ENCODE results near the gene BCL11A.

The BCL11A gene

DNA sequence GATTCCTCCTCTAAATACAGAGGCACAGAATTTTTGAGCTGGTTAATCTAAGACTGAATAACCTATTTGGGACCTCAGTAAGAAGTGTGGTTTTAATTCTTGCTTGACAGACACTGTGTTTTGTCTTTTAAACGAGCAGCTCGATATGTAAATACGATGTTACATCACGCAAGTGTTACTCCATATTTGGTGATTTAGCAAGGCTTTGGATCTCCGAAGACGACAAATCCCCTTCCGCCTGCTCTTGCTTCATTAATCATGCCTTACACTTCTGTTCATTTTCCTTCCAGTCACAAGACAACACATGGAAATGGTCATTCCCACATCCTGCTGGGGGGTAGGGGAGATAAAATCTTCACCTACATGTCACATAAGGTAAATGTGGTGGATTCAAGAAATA is 9.4 kb downstream of the BCL11A start:
- no peak for DNase-seq

DNA sequence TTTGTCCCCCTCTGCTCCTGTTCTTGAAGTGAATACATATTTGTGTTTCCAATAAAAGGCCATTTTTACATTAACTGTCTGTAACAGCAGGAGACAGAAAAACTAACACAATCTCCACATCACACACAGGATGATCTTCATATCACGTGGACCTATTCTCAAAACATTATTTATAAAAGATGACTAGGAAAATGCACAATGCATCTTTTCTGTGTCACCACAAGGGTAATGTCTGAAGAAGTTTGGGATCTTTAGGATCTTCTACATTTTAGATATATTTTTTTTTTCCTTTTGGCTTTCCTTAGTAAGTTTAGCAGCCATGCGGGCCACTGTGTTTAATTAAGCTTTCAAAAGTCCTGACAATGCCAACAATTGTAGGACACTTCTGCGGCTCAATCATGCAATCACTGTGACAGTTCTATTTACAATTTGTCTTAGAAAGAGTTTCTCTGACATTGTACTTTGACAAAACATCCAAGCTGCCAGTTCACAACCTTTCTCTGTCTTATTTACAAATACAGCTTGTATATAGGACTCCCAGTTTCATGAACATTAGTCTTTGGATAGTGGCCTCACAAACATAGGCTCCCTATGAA is 12.3 kb downstream of the BCL11A start:
- DNase-seq, result no peak

DNA sequence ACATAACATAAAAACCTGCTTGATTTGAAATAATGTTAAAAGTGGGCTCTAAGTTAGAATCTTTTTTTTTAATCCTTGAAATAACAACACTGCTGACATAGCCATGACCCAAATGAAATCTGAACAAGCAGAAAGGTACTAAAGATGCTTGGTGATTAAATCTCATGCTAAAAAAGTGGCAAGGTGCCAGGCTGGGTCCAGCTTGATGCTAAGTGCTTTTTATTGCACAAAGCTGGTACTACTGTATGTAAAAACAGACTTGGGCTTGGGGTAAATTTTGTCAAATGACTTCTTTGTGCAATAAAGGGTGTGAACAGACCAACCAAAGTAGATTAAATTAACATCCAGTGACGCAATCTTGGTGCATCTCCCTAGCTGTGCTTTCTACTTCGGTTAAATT is 13.4 kb downstream of the BCL11A start:
- DNase-seq, result no peak

DNA sequence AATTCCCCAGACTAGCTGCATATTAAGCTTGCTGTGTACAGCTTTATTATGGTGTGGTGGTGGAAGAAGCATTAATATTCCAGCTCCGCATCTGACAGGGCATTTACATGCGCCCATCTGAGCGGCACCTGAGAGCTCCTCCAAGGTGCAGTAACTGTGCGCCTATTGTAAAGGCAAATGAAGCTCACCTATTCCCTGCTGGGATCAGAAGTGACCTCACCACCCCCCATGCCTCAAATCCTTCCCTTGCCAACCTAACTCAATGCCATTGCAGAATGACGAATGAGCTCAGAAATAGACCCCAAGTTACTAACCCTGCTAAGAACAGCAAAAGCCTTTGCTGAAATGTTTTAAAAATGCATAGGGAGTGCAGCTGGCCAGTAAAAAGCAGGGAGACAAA is 14.3 kb downstream of the BCL11A start:
- DNase-seq, result no peak

DNA sequence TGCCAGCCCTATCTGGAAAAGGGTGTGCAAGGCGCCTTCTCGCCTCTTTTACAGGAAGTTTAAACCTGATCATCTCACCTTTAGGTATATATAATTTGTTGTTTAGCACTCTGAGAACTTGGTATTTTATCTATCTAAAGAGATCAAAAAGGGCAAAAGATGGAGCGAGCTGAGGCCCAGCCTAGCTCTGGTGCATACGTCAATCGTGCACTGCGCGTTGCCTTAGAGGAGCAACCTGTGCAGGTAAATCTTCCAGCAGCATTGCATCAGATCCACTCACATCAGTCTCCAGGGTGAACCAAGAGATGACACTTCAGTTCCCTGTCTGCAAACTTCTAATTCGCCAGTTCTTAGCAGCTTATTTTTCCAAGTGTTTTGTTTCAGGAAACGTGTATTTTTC is 15.4 kb downstream of the BCL11A start:
- no peak for DNase-seq

DNA sequence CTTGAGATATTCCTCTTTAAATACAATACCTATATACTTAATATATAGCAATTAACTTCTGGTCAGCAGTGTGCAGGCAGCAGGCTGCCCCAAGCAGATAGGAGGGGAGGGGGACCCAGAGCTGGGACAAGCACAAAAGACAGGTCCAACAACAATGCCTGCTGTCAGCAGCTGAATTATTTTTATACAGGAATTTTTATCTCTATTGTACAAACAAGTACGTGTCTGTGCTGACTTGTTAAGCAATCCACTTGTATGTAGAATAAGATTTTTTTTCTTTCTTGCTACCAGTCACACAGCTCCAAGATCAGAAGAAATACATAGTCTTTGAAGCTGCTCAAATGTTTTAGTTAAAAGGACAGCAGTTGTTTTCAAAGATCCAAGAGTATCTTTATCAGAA is 16.7 kb downstream of the BCL11A start:
- no peak for DNase-seq

DNA sequence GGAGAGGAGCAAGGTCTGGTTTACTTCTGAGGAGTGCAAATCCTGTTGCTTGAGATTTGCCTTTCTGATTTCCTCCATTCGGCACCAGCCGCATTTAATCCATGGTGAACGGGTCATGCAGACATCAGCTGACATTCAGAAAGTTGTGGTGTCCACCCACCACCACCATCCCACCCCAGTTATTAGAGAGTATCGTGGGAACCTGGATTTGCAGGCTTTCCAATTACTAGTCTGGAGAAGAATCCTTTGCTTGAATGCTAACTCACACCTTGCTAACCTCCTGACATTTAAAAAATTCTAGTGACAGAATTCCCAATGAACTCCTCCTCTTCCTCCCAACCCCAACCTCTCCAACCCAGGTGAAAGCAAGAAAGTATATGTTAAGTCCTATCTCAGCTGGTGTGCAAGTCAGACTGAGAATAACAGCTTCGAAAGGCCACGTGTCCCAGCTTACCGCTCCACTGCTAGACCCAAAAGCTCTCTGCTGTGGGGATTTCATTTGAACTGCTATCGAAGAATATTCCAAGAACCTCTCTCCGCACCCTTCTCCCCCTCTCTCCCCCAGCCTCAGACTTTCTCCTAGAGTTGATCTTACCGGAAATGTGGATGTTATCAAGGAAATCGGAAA is 17.7 kb downstream of the BCL11A start:
- DNase-seq, result no peak

DNA sequence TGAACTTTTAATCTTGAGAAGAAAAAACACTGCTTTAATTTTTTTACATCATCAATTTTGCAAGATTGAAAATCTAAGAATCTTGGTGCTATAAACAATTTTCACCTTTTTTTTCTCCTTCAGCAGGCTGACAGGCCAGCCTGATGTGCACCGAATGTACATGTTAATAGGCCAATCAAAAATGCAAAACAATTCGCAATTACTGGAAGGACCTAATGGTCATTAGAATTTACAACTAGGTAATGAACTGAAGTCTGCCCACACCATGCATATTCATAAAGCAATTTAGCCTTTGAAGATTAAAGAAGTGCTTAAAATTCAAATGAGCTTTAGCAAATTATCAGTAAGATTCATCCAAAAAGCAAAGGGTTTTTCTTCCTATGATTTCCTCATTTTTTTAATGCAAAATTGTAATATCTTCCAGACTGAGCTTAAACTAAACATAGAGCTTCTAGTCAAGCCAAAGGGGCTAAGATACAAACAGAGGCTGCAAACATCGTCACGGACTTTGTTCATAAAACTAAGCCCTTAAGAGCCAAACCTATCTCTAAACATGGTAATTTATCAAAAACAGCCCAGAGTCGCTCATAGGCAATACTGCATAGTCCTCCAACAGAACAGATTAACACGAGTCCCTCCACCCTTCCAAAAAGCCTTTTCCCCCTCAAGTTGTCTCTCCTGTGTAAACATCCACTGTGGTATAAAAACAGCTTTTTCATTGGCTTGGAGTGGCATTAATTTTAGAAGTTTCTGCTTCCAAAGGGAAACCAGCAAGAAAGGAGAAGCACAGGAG is 18.4 kb downstream of the BCL11A start:
- DNase-seq, result no peak

DNA sequence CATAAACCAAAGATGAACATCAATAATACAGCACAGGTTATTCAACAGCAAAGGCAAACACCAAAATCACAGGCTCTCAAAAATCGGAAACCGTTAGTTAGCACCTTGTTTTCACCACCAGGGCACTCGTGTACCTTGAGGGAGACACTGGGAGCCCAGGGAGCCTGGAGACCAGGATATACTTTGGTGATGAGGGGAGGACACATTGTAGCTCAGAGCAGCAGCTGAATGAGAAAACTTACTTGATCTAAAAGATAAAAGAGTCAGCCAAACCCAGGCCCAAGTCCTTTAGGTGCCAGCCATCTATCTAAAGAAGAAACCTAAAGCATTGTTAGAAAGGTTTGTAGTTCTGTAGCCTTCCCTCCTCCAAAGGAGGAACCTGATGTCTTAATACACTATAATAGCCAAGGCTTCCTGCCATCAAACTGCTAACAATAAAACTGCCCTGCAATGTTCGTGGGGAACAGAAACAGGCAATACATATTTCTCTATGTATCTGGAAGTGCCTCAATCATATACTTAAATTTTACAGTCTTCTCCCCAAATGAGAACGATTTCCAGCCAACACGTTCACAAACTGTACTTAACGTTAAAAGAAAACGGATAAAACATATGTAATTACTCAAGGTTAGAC is 19.3 kb downstream of the BCL11A start:
- no peak for DNase-seq

DNA sequence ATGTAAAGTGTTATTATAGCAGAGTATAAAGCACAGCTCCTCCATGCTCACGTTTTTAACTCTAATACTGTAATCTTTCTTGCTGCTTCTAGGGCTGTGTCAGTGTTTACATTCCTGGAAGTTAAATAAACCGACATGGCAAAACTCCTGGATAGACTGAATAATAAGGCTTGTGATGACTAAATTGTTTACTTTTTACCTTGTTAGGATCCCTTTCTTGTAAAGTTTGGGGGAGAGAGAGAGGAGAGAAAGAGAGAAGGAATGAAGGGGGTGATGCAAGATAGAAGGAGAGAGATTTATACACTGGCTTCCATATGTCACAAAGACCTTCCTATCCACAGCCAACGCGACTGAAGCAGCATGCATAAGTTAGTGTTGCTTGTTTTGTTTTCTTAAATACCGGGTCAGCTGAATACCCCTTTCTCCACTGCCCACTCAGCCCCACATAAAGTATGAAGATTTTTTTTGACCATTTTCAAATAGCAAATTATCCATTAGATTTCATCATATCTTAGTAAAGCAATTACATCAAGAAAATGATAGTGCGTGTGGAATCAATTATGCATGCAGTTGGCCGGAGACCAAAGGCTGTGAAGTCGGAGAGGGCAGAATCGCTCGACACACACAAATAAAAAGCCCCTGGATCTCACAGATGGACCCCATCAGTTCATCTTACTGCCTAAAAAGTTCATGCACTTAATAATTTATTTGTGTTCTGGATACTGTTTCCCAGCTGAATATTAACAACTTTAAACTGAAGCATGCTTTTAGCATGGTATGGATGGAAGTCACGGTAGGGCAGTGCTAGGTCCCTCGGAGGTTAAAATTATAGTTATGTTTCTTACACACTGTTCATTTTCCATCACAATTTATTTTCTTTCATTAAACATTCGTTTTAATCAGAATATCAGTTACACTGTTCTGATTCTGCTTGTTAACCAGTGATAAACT is 20.1 kb downstream of the BCL11A start:
- DNase-seq, result no peak

DNA sequence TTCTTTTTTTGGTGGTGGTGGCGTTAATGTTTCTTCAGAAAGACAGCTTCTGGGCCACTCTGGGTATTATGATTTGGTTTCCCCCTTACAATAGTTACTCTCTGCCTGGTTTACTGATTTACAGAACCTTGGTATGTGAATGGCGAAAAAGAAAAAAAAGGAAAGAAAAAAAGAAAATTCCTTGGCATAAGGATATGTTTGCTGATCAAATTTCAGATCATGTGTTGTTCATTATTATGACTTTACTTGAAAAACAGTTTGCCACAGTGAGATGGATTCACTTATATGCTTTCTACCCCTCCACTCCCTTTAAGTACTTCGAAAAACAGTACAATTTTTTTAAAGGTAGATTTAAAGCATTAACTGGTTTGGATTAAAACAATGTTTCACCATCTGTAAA is 21.0 kb downstream of the BCL11A start:
- DNase-seq, result no peak

DNA sequence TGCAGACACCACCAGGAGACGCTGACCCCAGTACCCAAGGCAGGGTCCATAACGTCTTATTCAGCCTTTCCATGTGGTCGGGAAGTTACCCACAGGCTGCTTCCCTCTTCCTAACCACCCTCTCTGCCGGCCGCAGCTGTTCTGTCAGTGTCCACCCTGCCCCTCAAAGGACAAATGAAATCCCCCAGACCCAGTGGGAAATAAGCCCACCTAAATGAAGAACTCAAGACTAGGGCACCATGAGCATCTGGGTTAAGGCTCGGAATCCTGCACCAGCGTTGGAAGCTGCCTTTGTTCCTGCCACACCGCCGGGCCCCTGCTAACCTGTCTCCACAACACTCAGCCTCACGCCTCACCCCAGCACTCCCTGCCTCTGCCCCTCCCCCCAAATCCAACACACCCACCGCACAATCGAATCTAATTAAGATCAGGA is 21.7 kb downstream of the BCL11A start:
- no peak for DNase-seq

DNA sequence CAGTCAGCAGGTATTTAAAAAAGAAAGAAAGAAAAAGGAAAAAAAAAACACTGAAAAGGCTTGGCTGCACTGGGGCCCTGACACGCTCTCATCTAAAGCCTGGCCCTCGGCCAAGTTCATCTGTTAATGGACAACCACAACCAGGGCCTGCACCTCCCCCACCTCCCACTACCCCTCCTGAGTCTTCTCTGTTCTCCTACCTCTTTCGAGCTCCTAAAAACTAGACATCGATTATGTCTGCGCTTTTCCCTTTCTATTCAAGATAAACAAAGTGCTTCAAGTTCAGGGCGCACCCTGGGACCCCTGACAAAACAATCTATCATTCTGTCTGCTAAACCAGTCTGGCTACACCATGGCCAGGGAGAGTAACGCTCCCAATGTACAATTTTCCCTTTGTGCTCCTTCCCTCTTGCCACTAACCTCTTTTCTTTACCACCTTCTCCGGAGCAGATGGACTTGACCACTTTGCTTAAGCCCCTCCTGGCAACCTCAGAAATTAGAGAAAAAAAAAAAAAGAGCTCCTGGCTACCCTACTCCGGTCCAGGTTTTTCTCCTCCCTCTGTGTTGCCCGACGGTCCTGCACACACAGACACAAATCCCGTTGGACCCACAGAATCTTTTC is 22.7 kb downstream of the BCL11A start:
- peak; percentile 15 for DNase-seq

DNA sequence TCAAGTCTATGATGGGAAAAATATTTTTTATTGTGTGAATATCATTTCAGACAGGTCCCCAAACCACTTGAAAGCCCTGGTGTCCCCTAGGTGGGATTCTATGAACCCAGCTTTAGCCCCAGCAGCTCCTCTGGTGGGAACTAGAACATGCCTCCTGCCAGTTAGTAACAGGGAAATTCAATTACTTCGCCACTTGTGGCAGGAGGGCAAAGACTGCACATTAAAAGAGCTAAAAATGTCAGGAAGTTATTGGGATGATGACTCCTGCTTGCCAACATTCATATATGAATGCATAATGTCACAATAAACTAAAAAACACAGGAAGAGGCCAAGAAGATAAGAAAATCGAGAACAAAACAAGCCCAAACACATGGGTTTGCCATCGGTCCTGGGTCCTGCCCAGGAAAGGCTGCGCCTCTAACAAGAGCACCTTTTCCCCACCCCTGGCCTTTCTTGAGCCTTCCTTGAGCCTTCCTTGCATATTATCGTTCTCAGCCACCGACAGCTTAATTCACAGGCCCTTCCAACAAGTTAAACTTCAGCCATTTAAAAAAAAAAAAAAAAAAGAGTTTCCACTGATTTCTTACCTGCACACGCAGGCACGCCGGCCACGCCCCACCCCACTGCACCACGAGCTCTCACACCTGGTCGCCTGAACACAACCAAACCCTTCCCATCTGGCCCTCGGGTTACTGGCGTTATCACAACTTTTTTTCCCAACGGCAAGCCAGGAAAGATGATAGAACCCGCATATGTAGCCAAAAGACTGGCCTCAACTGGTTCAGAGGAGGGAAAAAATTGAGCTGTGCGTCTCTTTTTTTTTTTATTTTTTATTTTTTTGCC is 23.4 kb downstream of the BCL11A start:
- DNase-seq, result no peak

DNA sequence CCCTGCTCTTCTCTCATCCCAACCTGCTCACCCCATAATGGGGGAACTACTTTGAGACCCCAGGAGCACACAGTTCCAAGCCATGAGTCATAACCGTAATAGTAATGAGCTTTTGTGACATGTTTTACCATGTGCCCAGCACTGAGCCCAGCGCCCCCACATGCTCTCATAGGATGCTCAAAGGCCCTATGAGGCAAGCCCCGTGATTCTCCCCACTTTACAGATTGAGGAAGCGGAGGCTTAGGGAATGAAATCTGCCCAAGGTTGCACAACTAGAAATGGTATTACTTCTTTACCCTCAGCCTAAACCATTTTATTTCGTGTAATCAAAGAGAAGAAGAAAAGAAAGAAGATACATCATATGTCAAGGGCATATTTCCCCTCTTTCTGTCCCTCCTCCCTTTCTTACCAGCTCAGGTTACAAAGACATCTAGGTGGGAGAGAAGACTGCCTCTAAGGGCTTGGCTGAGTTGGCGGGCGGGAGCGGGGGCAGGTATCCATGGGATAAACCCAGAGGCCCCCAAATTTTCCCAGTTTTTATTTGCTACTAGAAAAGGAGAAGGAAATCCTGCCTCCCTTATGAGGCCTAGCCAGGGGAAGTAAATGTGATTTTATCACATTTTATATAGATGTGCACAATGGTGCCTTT is 24.2 kb downstream of the BCL11A start:
- no peak for DNase-seq

DNA sequence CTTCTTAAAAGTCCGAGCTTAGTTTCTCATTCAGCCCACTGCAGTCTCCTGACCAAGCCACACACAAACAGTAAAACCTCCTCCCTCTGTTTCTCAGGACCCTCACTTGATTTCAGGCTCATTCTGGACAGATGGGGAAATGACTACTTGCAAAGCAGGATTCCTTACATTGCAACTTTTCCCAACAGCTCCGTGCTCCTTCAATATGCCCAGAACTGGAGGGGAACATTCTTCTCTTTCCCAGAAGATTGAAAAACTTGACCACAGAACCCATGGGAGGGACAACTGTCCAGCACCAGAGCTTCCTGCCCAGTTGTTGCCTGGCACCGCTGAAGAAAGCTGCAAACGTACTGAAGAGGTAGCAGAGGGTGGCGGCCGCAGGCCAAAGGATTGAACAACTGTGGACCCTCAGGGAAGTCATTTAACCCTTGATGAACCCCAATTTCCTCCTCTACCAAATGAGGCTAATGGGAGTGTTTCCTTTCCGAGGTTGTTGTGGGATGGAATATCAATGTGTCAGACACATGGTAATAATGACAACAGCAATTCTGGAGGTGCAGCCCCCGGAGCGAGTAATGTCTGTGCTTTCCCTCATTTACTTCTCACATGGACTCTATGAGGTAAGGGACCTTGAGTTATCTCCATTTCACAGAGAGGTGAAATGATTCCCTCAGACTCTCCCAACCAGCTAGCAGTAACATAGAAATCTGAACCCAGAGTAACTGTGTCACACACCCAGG is 25.0 kb downstream of the BCL11A start:
- no peak for DNase-seq

DNA sequence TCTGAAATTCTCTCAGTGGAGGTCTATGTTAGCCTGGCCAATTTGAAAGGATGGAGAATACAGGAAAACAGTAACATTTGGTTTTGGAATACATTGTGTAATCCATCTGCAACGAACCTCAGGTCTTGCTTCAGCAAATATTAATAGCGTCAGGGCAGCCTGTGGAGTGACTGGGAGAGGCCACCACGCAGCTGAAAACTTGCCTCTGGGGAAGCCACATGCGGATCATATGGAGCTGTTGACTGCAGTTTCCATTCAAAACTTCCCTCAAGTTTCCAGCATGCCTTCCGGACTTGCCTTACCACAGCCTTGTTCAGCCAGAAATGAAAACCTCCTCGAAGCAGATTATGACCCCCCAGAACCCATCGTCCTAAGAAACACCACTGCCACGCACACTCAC is 25.7 kb downstream of the BCL11A start:
- no peak for DNase-seq

DNA sequence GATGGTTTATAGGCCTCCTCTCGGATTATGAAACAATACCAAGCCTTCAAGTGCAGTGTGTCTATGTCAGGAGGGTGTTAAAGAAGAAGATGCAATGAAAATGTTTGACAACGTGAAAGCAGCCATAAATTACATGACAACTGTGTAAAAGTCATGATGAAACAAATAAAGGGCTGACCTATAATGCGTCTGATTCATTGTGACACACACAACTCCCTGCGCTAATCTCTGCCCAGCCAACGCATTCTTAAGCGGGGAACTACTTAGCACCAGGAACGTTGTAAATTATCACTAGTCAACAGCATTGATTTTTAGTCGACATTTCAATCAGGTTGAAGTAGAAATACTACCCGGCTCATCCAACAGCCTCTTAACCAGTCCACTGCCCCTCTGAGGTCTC is 26.8 kb downstream of the BCL11A start:
- no peak for DNase-seq

DNA sequence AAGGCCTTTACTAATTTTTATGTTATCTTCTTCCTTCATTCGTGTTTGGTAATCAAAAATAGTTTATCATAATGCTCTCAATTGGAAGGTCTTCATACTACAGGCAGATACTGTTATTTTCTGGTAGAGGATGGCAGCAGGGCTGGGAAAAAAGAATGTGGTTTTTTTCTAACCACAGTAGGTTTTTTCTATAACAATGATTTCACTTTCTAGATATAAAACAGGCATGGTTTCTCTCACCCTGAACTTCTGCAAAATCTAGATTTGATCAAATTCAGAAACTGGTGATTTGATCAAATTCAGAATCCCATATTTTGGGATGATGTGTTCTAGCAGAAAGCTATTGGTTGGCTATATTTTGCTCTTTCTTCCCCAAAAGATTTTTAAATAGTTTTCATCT is 27.6 kb downstream of the BCL11A start:
- DNase-seq, result no peak

DNA sequence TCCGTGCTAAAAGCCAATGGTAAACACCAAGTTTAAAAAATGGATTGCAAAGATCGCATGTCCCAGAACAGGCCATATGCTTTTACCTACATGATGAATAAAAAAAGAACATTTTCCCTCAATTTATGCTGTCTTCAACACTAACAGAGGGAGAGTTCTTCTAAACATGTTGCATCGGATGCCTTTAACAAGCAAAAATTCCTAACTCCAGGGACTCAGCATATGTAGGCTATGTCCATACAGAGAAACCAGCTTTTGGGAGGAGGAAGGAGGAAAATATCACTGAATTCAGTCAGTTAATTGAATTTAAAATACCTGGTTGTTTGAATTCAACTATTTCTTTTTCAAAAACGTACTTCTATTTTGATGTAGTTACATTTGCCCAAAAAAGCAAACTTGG is 28.6 kb downstream of the BCL11A start:
- DNase-seq, result no peak

Data from GDM1 (cell line).